Measurements from ENCODE around the gene SCFD2.

Gene SCFD2

DNA sequence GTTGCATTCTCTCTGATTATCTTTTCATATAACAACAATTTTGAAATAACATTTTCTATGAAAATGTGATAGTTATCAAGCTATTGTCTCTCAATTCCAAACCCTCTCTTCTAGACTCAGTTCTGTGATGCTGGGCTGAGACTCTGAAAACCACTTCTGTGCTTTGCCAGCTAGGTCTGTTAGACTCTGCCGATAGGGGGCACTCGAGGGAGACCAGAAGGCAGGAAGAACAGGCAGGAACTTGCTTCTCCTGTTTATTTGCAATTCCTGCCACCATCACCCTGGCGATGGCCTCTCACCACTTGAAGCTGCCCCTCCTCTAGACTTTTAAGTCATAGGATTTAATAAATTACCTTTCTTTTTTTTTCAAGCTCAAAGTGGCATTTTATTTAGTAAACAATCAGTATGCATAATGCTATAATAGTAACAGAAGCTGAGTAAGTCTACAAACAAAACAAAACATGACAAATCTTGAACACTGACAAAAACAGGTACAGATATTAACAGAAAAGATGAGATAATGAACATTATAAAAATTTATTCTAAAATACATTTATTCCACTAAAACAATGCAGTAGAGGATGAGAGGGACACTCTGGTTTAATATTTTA is 454.1 kb downstream of the SCFD2 start:
- peak; percentile 82 for DNase-seq

DNA sequence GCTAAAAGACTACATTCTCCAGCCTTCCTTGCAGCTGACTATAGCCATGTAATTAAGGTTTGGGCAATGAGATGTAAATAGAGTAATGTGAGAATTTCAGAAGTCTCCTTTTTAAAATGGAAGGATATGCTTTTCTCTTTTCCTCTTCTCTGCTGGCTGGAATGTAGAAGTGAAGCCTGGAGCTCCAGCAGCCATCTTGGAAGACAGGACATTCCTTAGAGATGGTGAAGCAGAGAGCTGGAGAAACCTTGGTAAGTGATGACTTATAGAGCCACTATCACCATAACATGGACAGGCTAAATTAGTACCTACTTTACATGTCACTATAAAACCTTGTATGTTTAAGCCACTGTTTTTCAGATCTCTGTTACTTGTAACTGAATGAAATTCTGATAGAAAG is 455.7 kb downstream of the SCFD2 start:
- no peak for DNase-seq

DNA sequence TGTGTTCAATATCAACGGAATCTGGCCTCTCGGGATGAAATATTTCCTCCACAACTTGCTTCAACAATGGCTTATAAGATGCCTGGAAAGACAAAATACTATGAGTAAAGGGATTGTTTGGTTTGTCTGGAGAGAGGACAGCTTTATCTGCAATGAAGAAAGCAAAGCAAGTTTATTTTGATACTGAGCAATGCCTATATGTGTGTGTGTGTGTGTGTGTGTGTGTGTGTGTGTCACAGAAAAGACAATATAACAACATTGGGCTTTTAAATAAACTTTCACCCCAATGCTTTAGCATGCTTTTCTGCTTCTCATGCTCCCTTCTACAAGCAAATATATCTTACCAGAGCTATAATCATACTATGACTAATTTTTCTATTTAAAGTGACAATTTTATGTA is 458.4 kb downstream of the SCFD2 start:
- DNase-seq = no peak

- DNase-seq = peak; percentile 50
These were observed 461.4 kb downstream of the SCFD2 start for GRCh38 chr4:52904421-52904820.

DNA sequence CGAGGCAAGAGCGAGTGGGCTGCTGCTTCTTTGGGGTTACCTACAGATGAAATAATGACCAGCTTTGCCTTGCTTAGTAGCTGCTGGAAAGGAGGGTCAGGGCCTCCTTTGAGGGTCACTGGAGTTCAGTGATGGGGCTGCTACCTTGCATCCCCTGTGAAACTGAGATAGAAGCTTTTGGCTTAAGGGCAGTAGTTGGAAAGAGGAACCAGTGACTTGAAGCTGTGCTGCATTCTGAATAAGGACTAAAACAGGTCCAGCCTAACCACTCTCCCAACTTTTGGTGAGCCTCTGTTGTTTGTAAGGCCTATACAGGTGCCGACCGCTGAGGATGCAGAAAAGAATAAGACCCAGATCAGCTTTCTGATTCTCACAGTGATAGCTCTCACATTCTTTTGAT is 462.6 kb downstream of the SCFD2 start:
- DNase-seq = no peak

DNA sequence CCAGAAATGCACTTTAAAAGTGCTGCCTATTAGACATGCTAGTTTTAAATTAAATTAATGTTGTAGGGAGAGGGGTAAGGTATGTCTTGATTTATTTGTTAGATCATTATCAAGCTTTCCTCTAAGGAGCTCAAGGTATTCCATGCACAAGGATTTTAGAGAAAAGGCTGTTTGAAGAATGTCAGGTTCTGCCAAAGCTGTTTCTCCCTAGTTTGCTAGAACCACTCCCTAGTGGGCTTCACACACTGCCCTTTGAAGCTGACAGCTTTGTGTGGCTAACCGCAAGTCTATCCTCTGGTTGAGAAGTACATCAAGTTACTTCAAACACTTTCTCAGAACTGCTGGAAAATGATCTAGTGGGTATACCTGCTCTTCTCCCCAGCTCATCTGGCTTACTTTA is 471.4 kb downstream of the SCFD2 start:
- peak; percentile 54 for DNase-seq

DNA sequence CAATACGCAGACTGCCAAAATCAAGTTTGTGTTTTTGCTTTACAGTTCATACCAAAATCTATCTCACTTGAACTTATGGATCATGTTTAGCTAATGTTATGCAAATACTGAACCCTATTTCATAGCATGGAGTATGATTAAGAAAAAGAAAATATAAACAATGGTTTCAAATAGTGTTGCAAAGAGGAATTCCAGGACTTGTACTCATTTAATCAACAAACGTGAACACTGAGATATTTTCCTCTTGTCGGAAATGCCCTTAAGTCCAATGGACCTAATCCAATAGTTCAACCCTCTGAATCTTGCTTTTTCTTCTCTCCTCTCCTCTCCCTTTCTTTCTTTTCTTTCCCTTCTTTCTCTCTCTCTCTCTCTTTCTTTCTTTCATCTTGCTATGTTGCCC is 473.0 kb downstream of the SCFD2 start:
- no peak for DNase-seq

DNA sequence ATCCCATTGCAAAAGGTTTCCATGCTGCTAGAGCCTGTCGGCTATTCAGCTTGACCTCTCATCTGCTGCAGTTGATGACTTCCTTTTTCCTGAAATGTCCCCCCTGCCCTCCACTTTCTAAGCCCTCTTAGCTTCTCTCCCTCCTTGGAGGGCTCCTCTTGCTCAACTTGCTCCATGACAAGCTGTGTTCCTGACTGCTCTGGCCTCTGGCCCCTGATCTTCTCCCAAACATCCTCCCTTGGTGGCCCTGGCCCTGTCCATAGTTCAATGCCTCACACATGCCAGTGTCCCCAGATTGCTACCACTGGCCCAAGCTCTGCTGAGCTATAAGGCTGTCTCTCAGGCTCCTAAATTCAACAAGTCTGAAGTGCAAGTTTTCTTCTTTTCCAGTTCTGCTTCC is 474.1 kb downstream of the SCFD2 start:
- DNase-seq = no peak

- no peak for DNase-seq
These were observed 475.4 kb downstream of the SCFD2 start for GRCh38 chr4:52890521-52890791.

DNA sequence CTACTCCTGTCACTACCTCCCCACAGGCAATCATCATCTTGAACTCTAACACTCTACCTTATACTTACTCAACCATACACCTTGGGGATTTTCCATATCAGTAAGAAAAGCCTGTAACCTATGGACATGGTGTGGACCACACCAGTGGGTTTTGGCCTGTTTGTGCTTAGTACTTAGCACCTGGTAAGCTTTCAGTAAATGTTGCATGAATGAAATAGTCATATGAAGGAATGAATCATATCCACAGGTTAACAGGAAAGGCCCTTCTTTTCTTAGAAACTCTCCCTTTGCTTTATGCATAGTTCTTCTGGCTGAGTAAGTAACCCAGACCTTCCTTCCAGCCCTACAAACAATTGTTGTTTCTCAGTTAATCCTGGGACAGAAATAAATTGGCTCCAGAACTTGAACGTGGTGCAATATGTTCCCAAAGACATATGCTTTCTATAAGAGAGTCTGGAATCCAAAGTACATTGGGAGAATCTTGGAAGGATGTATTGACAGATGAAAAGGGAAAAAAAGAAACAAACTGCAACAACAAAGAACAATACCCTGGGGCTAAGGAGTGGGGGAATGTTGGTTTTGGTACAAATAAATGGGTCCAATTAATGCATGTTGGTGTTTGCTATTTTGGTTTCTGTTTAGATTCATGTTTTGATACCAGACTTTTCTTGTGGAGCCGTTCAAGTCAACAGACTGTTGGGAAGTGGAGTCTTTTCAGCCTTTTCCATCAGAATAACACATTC is 475.9 kb downstream of the SCFD2 start:
- peak; percentile 69 for DNase-seq

DNA sequence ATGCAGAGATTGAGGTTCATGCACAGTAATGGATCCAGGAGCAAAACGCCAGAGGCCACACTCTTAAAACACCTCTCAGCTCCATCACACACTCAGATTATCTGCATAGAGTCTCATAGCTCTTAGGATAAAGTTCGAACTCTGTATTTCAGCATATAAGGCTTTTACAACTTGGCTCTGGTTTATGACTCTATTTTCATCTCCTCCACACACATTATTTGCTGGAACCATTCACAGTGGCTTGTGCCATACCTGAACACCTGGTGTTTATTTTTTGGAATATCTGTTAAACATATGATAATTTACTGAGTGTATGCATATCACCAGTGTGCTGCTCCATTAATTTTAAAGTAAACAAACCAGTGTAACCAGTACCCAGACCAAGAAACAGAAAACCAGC is 476.5 kb downstream of the SCFD2 start:
- no peak for DNase-seq

- DNase-seq = no peak
These were observed 480.9 kb downstream of the SCFD2 start for GRCh38 chr4:52884994-52885393.

GRCh38 chr4:52883707-52884669 is 481.9 kb downstream of the SCFD2 start:
- DNase-seq = no peak

DNA sequence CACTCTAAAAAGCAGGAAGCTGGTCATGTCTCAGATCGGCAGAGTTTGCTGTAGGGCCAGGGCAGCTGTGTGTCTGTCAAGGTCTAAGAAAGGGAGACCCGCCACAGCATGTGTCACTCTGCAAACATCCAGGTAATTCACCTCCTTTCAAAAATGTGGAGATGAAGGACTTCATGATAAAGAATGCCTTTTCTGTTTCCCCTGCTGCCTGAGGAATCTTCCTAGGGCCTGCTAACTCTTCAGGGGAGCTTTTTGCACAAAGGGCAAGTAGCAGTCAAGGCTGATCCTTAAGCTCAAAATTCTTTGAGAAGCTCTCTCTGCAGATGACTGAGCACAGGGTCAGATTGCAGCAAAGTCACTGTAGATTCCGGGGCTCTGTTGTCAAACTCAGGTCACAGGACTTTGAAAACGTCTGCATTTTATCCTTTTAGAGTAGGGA is 482.7 kb downstream of the SCFD2 start:
- DNase-seq = no peak

DNA sequence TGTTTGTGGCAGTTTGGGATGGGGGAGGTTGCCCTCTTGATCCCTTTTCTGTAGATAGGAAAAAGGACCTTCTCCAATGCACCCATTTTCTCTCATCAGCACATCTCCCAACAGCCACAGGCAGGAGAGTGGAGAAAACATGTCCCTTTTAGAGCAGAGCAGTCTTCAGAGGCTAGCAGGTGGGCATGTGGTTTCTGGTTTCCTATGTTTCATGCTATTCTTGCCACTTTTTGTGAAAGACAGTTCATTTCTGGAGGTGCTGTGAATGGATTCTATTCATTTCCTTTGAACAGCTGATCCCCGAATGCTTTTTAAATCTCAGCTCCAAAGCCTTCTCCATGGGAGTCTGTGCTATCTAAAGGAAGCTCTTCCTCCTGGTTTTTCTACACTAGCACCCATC is 484.9 kb downstream of the SCFD2 start:
- no peak for DNase-seq

GRCh38 chr4:52879471-52879870 is 486.4 kb downstream of the SCFD2 start:
- DNase-seq = no peak

GRCh38 chr4:52877694-52878093 is 488.2 kb downstream of the SCFD2 start:
- no peak for DNase-seq

- no peak for DNase-seq
These were observed 488.8 kb downstream of the SCFD2 start for GRCh38 chr4:52877036-52877435.

DNA sequence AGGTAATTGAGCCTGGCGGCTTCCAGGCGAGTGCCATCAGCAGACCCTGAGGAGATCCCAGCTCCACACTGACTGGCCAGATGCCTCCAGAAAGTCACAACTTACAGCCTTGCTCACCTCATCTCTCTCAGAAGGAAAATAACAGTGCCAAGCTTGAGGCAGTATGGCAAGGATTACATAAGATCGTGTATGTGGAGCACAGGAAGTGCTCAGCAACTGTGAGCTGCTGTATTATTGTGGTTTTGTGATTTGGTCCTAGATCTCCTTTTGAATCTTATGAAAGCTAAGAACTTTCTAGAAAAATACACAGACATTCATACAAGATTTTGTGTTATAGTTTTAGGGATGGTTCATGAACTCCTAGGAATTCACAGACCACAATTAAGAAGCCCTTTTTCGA is 489.8 kb downstream of the SCFD2 start:
- DNase-seq = no peak

GRCh38 chr4:52874948-52875347 is 490.9 kb downstream of the SCFD2 start:
- no peak for DNase-seq

GRCh38 chr4:52873861-52874343 is 492.0 kb downstream of the SCFD2 start:
- peak; percentile 84 for DNase-seq

- DNase-seq = peak; percentile 78
These were observed 492.7 kb downstream of the SCFD2 start for GRCh38 chr4:52873191-52873590.

DNA sequence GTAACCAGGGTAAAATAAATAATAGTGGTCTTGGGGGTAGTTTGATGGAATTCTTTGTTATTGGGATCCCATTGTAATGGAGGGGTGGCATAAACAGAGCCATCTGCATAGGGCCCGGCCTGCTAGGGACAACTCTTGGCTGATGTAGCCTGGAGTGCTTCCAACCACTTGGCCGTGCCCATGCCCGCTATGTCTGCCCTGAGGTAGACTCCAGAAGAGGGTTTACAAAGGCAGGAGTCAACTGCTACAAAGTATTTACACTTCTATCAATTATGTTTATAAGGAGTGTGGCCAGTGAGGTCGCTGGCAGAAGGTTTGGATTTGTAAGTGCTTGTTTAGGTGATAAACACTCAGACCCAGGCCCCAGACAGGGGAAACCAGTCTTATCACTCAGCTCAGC is 495.6 kb downstream of the SCFD2 start:
- DNase-seq = no peak

- DNase-seq = no peak
These were observed 496.2 kb downstream of the SCFD2 start for GRCh38 chr4:52869656-52870055.
